Measurements from ENCODE around the gene CMTR2.

The CMTR2 gene

GRCh38 chr16:71264299-71264698, 24.9 kb downstream of the CMTR2 start:
- no peak for DNase-seq

- no peak for DNase-seq
Measured at GRCh38 chr16:71263582-71263981, 25.6 kb downstream of the CMTR2 start.

DNA sequence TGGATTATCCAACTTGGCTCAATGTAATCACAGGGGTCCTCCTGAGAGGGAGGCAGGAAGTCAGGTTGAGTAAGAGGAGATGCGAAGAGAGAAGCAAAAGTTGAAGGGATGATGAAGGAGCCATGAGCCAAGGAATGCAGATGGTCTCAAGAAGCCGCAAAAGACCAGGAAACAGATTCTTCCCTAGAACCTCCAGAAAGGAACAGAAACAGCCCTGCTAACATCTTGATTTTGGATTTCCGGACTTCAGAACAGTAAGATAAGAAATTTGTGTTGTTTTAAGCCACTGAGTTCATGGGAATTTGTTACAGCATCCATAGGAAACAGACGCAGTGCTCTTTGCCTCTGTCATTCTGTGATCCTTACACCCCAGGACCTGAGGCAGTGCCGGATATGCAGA, 26.8 kb downstream of the CMTR2 start:
- DNase-seq = no peak

- no peak for DNase-seq
Measured at GRCh38 chr16:71260995-71261394, 28.2 kb downstream of the CMTR2 start.

DNA sequence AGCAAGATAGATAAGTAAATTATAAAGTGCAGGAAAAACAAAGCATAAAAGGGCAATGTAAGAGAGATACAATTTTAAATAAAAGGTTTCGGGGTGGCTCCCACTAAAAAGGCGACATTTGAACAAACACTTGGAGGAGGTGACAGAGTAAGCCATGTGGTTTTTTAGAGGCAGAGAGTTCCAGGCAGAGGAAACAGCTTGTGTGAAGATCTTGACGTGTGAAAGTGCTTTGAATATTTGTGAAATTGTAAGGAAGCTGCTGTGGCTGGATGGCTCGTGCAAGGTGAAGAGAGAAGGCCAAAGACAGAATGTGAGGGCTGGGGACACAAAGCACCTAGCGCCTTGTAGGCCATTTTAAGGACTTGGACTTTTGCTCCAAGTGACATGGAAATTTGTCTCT, 30.1 kb downstream of the CMTR2 start:
- no peak for DNase-seq

DNA sequence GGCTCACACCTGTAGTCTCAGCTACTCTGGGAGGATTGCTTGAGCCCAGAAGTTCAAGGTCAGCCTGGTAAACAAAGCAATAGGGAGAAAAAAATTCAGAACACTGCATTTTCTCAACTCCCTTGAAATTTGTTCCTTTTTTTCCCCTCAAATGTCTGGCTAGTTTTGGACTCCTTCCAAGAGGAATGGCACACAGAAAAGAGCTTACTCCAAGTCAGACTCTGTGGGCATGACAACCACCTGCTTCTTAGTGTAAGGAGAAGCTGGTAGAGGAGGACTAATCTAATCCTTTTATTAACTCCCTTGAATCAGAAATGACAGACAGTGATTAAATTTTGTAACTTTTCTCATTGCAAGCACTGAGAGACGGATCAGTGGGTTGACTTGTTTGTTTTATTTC, 30.8 kb downstream of the CMTR2 start:
- no peak for DNase-seq

GRCh38 chr16:71257768-71258167, 31.4 kb downstream of the CMTR2 start:
- no peak for DNase-seq

- no peak for DNase-seq
Measured at GRCh38 chr16:71255721-71256120, 33.5 kb downstream of the CMTR2 start.

DNA sequence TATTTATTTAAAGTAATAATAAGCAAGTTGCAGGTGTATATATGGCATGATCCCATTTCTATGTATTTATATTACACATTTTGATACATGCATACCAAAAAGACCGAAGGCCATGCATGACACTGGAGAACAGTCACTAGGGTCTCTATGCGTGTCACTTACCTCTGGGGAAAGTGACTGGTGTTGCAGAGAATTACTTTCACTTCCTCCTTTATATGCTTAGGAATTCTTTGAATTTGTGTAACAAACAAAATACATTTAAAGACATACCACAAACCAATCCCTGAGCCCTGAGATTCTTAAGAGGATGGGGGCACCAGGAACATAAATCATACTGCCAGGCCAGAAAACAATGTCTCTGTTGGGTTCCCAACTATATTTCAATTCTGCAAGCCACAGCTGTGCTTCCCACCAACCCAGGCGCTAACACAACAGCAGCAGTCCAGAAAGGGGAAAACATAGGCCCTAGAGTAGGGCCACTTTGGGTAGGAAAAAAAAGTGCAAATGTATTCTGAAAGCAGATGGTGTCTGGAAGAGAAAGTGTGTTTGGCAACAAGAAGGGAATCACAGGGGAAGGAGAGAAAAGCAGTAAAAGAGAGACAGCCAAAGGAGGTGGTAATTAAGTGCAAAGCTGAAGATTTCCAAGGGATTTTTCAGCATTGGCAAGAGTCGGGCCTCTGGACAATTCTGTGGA, 34.2 kb downstream of the CMTR2 start:
- no peak for DNase-seq

- DNase-seq = no peak
Measured at GRCh38 chr16:71250461-71251235, 38.6 kb downstream of the CMTR2 start.

GRCh38 chr16:71249399-71249798, 39.8 kb downstream of the CMTR2 start:
- DNase-seq = peak; percentile 3

- DNase-seq = no peak
Measured at GRCh38 chr16:71247478-71247877, 41.7 kb downstream of the CMTR2 start.

- DNase-seq = no peak
Measured at GRCh38 chr16:71246309-71246708, 42.9 kb downstream of the CMTR2 start.

DNA sequence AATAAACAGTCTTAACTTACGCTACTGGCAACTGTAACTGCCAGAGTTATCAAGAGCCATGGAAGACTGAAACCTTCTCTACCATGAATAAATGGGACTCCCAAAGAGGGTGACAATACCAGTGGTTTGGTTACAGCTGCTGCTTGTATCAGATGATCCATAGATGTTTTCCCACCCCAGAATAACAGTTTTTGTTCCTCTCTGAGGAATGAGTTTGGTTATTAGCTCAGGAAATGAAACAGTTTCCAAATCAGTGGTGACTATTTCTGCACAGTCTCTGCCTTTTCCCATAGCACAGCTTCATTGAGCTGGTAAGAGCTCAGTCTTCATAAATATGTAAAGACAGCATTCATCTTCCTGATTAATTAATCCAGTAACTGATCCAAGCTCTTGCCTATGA, 44.7 kb downstream of the CMTR2 start:
- DNase-seq = no peak

DNA sequence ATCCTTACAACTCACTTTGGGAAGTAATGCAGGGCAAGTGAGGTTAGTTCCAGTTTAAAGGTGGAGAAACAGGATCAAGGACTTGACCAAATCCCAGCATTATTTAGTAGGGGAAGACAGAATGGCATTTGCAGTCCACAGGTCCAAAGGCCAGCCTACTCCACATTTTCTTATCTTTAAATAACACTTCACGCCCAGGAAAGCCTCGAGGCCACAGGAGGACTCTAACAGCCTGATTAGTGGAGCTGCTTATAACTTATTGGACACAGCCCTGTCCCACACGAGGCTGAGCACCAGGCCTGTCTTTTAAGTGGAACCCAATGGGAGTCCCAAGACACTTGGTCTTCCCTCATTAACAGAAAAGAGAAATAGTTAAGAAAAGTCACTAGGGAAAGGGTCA, 46.6 kb downstream of the CMTR2 start:
- DNase-seq = no peak

DNA sequence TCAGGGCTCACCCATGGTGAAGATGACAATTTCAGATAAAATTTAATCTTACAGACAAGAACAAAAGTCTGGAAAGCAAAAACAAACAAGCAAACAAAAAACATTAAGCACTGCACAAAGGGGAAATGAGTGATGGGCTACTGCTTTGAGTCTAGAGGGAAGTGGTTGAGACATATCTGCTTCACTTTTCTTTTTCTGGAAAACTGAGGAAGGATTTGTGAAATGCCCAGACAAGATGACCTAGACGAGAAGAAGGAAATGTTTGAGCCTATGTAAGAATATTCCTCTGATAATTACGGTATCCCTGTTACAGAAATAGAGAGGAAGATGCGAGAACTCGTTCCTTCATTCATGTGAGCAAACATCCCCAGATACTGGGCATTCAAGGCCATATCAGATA, 47.2 kb downstream of the CMTR2 start:
- no peak for DNase-seq

Measured in DMS53 (cell line).